ENCODE measurements around the gene HDAC4. TPM values are rescaled to one million over a fixed set of nuclear protein-coding genes. Genes with fewer than 3 reads are reported as not detected.

HDAC4 gene
- total and polyA plus RNA-seq, 9 donors, result 7.0 to 74.0 (median 46.3) TPM

DNA sequence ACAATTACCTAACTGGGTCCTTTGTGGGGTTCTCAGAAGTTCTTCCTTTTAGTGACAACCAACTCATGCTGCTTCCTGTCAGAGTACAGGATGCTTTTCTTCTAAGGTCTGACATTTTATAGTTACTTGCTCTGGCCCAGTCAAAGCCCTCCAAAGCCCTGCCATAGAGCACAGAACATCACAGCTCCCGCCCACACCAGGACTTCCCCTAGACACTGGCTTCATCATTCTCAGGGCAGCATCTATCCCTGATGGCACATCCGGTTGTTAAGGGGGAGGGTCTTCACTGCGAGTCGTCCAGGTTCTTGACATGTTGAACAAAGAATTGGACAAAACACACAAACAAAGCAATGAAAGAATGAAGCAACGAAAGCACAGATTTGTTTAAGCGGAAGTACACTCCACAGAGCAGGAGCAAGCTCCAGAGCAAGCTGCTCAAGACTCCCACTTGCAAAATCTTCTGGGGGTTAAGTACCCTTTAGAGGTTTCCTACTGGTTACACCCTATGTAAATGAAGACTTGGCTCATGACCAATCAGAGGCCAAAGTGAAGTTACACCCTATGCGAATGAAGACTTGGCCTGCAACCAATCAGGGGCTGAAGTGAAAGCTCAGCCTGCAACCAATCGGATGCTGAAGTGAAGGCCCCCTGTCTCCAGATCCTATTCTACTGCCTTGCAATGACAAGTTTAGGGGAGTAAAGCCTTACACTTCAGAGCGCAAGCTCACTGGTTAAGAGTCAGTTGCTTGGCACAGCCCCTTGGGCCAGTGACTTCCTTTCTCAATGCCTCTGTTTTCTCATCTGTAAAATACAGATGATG, 79.0 kb downstream of the HDAC4 start:
- Histone ChIP-seq H3K9me3 (no peaks in the 10 kb centered on the region), H3K27me3 (no peaks in the 10 kb centered on the region), H3K4me1 (ENCODE audit: insufficient read depth) (peaks cover 2% of the 10 kb centered on the region), H3K4me3 (no peak overlapping the region), H3K36me3 (no peaks in the 10 kb centered on the region), H3K27ac (no peak overlapping the region)
- TF ChIP-seq EP300 (IDR thresholded peaks at IDR 0.05), result no peak
- TF ChIP-seq, protein P1, sequence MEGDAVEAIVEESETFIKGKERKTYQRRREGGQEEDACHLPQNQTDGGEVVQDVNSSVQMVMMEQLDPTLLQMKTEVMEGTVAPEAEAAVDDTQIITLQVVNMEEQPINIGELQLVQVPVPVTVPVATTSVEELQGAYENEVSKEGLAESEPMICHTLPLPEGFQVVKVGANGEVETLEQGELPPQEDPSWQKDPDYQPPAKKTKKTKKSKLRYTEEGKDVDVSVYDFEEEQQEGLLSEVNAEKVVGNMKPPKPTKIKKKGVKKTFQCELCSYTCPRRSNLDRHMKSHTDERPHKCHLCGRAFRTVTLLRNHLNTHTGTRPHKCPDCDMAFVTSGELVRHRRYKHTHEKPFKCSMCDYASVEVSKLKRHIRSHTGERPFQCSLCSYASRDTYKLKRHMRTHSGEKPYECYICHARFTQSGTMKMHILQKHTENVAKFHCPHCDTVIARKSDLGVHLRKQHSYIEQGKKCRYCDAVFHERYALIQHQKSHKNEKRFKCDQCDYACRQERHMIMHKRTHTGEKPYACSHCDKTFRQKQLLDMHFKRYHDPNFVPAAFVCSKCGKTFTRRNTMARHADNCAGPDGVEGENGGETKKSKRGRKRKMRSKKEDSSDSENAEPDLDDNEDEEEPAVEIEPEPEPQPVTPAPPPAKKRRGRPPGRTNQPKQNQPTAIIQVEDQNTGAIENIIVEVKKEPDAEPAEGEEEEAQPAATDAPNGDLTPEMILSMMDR (IDR thresholded peaks at IDR 0.05), result no peak
- TF ChIP-seq POLR2A (IDR thresholded peaks at IDR 0.05), result no peak
- intact Hi-C loops (cut with DNase I), result no loop called here
- DNase-seq, result peak in 3 of 5 donors; percentile 2 to 17 (median 10)
- WGBS, 3 donors, result 80 to 88% (median 83%) methylated on average over 9 of the region's 9 CpGs

DNA sequence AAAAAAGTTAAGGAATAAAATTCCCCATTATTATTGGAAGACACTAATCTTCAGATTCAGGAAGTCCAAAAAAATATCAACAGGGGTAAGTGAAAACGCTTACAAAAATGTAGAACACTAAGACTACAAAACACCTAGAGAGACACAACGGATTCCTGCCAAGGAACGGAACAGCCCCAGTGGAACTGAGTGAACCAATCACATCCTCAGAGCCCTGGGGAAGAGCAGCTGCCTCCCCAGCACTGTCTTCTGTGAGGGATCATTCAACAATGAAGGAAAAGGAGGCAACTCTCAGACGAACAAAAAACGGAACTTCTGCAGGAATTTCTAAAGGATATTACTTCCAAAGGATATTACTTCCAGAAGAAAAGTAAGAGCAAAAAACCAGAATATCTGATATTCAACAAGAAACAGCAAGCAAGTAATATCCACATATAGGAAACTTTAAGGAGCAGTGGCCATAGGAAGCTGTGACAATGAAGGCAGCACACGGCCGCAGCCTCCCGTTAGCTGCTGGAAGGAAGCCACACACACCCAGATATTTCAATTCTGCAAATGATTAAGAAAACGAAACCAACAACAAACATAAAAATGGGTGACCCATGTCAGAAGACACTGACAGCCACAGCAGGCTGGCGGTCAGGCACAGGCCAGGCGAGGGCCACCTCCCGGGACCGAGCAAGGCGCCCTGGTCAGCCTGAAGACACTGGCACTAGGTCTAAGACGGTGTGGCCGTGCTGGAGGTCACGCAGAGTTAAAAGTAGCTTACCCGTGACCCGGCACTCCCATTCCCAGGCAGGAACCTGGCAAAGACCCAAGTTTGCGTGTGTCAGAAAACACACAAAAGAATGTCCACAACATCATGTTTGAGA, 81.8 kb downstream of the HDAC4 start:
- Histone ChIP-seq H3K4me1 (ENCODE audit: insufficient read depth) (peaks cover 3% of the 10 kb centered on the region), H3K9me3 (no peaks in the 10 kb centered on the region), H3K27me3 (no peaks in the 10 kb centered on the region), H3K36me3 (no peaks in the 10 kb centered on the region), H3K27ac (peak overlapping the region; percentile 43 to 44), H3K4me3 (peak overlapping the region; percentile 26)
- intact Hi-C loops (cut with DNase I), result no loop called here
- TF ChIP-seq EP300 (IDR thresholded peaks at IDR 0.05), result no peak
- no peak for TF ChIP-seq POLR2A (IDR thresholded peaks at IDR 0.05)
- TF ChIP-seq, protein P1 (IDR thresholded peaks at IDR 0.05), result no peak
- DNase-seq, result peak; percentile 51 to 72 (median 69)
- 8 to 64% (median 9%) methylated on average over 20 of the region's 20 CpGs for WGBS, 3 donors

DNA sequence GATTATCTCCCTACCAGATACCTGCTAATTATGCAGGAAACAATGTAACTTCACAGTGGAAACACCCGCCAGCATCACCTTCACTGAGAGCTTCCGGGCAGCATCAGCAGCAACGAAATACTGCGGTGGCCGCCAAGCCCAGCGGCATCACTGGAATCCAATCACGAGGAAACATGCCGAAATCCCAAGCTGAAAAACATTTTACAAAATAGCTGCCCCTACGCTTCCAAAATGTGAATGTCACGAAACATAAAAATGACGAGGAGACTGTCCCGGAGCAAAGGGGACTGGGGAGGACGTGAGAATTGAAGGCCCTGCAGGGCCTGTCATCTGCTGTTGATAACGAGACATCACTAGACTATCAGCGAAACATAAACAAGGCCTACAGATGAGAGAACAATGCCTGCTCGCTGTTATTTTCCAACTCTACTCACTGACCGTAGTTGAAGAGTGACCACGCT, 82.6 kb downstream of the HDAC4 start:
- 95 to 97% (median 96%) methylated on average over 18 of the region's 18 CpGs for WGBS, 3 donors
- TF ChIP-seq EP300 (IDR thresholded peaks at IDR 0.05) (no peak), POLR2A (IDR thresholded peaks at IDR 0.05) (no peak)
- TF ChIP-seq, protein P1 (IDR thresholded peaks at IDR 0.05), result no peak
- no peak overlapping the region for H3K27ac ChIP-seq
- peak in 2 of 5 donors; percentile 17 to 23 for DNase-seq
- no peak overlapping the region for H3K4me3 ChIP-seq
- intact Hi-C loops (cut with DNase I), result no loop called here
- H3K27me3 ChIP-seq, result no peaks in the 10 kb centered on the region
- peaks cover 9% of the 10 kb centered on the region for H3K4me1 ChIP-seq (ENCODE audit: insufficient read depth)
- H3K9me3 ChIP-seq, result no peaks in the 10 kb centered on the region
- H3K36me3 ChIP-seq, result no peaks in the 10 kb centered on the region
